NCI-H2227 (cell line): Measurements from ENCODE around the gene GNB1.
"Not testable (repeated sequence)": the region's sequence is repeated elsewhere in the genome, so short reads cannot be mapped to it uniquely, and the experiment has no call there.

Experiments
- DNase-seq: peaks from one replicate; lab custom pipeline; 2025; ENCODE audit not compliant: unreplicated experiment; lab: John Stamatoyannopoulos, UW

Gene GNB1

DNA sequence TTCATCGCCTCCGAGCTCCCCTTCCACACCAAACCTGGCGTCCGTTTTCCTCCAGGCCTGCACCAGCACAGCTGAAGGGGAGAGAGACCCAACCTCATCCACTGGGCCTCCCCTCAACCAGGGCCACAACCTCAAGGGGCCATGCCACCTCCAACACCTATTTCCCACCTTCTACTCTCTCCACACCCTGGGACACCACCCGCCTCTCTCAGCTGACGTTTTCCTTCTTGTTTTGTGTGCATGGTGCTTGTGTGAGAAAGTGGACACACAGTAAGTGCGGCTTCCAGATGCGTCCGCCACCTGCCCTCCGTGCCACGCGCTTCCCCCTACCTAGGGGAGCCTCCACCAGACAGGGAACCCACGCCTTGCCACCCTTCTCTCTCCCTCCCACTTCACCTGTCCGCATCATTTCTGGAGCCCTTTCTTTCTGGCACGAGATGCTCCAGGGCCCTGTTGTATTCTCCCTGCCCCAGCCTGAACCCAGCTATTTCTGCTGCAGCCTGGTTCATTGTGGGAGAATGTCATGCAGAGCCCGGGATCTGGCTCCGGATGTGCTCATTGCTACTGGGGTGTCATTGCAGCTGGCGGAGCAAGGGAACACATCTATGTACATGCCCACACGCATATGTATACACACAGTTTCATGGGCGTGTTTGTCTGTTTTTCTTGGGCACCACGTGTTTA lies 1.3 kb upstream of the GNB1 start:
- no peak for DNase-seq

DNA sequence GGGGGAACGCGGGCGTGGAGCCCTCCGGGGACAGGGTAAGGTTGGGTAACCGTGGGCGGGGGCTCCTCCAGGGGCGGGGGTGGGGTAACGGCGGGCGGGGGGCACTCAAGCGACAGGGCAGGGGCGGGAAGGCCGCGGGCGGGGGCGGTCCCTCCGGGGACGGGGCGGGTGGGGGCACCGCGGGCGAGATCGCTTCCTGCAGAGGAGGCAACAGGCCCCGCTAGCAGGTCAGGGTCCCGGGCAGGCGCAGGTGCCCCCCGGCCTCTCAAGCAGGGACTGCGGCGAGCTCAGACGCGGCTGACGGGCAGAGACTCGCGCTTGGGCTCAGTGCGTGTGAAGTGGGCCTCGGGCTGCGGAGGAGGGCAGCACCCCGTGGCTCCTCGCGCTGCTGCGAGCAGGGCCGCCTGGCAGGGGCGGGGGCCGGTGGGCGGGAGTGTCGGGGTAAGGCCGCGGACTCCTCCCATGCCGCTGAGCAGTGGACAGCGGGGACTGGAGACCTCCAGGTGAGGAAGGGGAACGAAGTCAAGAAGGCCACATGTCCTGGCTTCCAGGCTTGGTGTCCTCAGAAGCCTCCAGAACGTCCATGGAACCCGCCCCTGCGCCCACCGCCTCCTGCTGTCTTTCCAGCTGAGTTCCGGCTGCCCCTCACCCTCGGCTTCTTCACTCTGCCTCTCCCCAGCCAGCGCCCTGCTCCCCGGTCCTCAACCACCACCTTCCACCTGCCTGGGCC lies 627 bp upstream of the GNB1 start:
- peak; percentile 80 for DNase-seq

DNA sequence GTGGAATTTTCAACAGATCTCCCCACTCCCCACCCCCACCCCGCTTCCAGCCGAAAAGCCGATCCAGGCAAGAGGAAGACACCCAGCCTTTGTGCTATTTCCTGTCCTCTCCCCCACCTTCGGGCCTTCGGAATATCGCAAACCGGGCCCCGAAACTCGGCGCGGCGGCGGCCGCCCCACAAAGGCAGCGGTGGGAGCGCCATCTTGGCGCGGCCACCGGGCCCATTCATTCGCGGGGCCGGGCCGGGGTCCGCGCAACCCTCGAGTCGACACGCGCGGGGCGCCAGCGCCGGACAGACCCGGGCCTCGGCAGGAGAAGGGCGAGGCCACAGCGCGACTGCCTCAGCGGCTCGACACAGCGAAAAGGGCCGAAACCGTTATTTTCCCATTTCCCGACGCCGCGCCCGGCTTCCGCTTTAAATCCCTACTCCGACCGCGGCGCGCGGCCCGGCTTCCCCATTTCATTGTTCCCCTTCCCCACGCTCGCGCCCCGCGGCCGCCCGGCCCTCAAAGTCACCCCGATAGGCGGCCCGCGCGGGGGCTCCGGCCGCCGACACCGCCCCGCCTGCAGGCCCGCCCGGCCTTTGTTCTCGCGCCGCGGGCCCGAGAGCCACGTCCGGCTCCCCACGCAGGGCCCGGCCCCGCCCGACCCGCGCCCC lies 911 bp downstream of the GNB1 start:
- DNase-seq = peak; percentile 72

DNA sequence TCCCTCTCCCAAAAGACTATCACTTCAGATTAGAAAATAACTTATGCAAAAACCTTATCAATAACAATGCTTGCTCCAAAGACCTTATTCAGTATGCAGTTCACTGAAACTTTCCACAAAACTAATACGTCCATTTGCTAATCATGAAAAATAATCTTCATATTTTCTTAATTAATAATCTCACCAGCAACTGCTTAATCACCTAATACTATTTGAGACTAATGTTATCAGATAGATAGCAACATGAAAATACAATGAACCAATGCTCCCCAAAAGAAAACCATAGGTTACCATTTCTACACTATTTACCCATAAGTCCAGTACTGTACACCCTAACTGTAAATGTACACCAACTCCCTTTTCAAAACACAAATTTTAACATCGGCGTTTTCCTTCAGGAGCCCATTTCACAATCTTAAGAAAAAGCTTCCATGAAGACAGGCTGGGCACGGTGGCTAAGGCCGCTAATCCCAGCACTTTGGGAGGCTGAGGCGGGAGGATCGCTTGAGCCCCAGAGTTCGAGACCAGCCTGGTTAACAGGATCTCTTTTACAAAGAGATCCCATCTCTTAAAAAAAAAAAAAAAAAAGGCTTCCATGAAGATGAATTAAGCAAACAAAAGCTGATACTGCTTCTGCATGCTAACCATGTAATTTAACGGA lies 1.7 kb downstream of the GNB1 start:
- DNase-seq = no peak

DNA sequence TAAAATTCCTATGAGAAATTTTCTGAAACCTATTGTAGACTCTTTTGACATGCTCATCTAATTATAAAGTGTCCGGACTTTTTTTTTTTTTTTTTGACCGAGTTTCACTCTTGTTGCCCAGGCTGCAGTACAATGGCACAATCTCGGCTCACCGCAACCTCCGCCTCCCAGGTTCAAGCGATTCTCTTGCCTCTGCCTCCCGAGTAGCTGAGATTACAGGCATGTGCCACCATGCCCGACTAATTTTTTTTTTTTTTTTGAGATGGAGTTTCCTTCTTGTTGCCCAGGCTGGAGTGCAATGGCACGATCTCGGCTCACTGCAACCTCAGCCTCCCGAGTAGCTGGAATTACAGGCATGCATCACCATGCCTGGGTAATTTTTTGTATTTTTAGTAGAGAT lies 7.0 kb downstream of the GNB1 start:
- DNase-seq = not testable (repeated sequence)

DNA sequence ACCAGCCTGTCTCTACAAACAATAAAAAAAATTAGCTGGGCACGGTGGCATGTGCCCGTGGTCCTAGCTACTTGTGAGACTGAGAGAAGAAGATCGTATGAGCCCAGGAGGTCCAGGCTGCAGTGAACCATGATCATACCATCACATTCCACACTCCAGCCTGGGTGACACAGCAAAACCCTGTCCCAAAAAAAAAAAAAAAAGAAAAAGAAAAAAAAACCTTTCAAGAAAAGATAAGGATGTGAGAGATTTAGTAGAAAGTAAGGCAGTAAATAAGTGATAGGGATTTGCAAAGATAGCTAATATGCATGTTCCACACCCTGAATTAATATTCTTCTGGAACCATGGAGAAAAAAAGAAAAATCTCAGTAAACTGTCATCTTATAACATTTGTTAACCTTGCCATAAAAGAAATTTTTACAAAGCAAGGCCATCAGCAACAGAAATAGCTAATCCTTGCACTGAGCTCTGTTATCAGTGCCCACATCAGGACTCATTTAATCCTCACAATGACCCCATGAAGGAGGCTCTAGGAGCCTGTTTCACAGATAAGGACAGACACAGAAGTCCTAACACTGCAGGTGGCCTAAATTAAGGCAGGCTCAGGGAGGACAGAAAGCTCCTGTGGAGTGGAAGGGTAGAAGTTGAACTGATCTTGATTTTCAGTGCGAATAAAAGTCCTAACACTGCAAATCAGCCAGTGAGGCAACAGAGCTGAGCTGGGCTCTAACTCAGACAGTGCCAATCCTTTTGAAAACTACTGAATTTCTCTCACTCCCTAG lies 7.6 kb downstream of the GNB1 start:
- DNase-seq = no peak

DNA sequence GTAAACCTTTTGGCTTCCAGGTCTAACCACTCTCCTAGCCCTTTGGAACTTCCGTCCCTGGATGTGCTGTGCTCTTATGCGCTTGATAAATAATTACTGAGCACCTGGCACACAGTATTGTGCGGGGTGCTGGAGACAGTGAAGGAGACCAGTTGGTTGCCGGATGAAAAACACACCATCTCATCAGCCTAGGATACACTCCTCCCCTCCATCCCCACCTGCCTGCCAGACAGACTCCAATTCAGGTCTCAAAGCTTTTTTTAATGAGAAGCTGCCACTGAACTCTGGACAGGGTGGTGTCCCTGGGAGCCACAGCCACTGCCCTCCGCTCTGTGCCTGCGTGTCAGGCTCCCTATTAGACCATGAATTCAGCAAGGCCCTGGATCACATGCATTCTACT lies 9.2 kb downstream of the GNB1 start:
- no peak for DNase-seq

DNA sequence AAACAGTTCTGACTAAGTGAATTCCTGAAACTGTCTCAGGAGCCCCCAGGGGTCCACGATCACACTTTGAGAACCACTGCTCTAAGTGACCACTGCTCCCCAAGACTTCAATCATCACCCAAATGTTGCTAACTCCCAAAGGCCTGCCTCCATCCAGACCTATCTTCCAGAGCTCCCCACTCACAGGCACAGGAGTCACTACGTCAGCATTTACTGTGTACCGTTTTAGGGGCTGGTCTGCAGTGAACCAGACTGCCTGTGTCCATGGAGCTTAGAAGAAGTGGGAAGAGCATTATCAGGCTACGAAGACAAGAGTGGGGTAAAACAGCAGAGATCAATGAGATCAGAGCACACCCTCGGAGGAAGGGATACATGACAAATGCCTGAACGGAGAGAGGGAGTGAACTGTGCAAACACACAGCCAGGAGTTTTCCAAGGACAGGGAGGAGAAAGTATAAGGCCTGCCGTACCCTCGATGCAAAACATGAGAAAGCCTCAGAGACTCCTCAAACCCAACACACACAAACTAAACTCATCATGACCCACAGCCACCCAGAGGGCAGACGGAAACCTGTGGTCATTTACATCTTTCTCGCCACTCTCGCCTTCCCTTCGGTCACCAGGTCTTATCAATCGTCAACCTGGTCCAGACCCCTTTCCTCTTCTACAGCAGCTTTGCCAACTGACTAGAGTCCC lies 10.1 kb downstream of the GNB1 start:
- no peak for DNase-seq

DNA sequence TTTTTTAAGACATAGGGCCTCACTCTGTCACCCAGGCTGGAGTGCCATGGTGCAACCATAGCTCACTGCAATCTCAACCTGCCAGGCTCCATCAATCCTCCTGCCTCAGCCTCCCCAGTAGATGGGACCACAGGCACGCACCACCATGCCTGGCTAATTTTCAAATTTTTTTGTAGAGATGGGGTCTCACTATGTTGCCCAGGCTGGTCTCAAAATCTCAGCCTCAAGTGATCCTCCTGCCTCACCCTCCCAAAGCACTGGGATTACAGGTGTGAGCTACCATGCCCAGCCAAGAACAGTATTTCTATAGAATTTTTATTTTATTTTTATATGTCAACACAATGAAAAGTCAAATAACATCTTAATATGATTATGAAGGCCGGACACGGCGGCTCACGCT lies 10.9 kb downstream of the GNB1 start:
- no peak for DNase-seq

DNA sequence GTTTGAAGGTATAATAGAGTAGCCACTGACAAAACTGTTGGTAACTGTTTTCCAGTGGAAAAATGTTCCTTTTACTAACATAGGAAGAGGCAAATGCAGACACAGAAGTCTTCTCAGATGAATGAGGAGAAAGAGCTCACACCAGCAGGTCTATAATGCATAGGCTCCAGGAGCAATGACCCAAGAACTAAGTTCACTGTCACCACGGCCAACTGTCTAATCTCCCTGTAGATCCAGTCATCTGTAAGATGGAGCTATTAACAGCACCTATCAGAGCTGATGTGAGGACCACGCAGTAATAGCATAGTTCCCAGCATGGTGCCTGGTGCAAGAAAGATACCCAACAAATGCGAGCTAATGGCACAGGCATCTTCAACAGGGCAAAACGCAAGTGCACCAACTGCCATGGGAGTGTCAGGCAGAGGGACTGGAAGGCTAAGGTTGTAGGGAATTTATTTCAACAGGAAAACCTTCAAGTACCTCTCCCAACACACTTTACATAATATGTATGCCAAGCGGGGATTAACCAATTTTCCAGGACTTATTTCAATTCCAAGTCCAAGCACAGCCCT lies 12.9 kb downstream of the GNB1 start:
- DNase-seq = no peak

DNA sequence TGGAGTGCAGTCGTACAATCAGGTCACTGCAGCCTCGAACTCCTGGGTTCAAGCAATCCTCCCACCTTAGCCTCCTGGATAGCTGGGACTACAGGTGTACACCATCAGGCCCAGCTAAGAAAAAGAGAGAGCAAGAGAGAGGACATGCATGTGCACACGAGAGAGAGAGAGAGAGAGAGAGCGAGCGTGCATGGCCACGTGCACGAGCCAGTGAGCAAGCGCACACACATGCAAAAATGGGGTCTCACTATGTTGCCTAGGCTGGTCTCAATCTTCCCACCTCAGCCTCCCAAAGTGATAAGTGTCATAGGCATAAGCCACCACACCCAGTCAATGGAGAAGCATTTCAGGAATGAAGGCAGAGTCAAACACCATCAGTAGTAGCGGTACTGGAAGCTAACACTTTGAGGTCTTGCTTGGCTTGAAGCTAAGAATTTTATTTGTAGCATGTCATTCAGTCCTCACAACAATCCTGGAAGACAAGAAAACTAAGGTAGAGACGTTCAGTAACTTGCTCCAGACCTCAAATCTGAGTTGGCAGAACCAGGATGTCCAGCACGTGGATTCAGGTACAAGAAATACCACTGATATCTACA lies 14.5 kb downstream of the GNB1 start:
- DNase-seq = no peak

DNA sequence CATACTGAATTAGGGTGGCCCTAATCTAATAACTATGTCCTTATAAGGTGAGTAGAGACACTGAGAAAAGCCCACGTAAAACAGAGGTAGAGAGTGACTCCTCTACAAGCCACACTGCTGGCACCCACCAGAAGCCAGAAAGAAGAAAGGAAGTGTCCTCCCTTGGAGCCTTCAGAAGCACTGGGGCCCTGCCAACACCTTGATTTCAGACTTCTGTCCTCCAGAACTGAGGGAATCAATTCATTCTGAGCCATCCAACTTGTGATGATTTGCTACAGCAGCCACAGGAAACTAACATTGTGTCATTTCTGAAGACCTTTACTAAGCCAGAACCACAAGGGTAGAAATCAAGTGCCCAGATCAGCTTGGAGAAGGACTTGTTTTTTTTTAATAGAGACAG lies 15.0 kb downstream of the GNB1 start:
- no peak for DNase-seq

DNA sequence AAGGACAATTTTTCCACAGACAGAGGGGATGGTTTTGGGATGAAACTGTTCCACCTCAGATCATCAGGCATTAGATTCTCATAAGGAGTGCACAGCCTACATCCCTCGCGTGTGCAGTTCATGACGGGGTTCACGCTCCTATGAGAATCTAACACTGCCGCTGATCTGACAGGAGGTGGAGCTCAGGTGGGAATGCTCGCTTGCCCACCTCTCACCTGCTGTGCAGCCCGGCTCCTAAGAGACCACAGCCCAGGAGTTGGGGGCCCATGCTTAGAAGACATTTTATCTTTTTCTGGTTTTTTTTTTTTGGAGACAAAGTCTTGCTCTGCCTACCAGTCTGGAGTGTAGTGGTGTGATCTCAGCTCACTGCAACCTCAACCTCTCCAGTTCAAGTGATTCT lies 16.0 kb downstream of the GNB1 start:
- no peak for DNase-seq

DNA sequence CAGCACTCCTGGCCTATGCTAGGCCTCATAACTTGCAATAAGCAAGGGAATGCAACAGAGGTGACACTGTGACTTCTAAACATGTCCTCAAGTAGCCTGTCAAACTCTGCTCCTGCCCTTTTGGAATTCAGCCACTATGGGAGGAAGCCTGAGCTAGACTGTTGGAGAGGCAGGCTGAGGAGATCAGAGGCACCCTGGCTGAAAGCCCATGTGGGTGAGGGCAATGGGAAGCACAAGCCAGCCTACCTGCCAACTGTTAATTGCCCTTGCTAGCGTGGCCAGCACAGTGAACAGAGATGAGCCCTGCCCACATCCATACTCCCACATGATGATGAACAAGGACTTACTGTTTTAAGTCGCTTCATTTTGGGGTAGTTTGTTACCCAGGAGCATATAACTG lies 17.7 kb downstream of the GNB1 start:
- no peak for DNase-seq

DNA sequence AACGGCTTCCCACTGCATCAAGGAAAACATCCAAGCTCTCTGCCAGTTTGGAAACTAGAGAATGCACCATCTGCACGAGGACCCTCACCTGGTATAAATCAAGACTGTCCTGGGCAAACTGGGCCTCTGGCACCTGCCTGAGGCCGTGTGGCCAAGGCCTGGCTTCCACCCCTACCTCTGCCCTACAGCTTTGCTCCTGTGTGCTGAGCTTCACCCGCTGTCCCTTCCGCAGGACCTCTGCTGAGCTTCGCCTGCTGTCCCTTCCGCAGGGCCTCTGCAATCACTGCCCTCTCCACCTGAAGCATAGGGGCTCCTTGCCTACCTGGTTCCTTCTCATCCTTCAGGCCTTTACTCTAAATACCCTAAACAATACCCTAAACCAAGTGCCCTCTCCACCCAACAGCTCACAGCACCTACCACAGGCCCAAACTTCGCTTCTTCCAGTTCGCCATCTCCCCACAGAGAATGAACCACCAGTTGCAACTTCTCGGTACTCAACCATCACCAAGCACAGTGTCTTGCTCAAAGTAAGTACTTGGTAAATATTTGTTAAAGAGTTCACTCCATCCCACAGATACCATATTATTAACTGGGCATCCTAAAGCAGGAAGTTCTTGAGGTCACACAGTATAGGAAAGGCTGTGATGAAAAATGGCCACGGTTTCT lies 18.4 kb downstream of the GNB1 start:
- no peak for DNase-seq

DNA sequence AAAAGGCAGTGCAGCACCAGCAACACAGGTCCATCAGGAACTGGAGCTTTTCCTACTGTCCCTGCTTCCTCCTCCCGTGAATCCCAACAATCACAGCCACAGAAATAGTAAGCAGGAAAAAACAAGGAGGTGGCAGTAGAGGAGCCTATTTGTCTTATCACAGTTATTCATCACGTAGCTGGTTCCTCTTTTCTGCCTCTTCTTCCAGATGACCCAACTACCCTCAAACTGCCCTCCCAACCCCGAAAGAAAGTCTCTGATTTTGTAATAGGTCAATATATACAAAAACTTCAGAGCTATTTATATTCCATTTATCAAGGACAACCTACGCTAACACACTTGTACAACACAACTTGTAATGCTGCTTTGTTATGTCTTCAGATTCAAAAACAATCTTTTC lies 21.4 kb downstream of the GNB1 start:
- DNase-seq = no peak

DNA sequence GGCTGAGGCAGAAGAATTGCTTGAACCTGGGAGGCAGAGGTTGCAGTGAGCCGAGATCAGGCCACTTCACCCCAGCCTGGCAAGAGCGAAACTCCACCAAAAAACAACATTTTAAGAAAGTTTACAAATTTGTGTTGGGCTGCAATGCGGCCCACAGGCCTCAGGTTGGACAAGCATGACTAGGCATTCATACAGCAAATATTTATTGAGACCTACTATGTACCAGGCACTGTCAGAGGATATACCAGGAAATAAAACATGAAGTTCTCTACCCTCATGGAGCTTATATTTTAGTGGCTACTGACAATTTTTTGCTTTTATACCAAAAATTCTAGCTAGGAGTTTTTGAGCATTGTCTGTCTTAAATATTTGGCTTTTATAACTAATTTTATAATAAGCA lies 23.7 kb downstream of the GNB1 start:
- no peak for DNase-seq

DNA sequence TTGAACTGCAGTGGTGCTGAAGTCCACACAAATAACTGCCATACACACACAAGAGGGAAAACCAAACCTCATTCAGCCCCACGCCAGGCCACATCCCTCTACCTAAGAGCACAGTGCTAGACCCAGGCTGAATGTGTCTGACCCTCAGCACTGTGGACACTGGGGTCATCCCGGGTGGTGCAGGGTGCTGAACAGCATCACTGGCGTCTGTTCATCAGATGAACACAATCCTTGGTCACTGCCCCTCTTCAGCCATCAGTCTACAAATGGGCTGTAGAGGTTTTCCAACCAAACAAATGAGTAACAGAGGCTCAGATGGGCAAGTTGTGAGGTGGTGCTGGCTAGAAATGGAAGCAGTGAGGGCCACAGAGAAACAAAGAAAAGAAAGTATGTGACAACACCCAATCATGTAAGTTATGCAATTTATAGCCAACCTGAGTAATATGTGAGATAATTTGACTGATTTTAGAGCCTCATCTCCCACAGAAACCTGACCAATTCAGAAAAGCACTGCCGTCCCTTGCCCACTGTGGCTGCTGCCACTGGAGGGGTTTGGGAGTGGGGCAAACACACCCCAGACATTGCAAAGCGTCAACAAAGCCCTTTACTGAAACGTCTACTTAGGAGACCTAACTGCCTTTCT lies 27.9 kb downstream of the GNB1 start:
- DNase-seq = no peak
